A549 (cell line): ENCODE measurements around the gene TMEM97. TPM values are rescaled to one million over a fixed set of nuclear protein-coding genes. Genes with fewer than 3 reads are reported as not detected.
A peak's percentile ranks its signal among the peaks of the same experiment; 100 is the strongest.

ENCODE experiments used
- ATAC-seq, 2 experiments: fragments of 200-7000 bp in 1 of 2; fragments of >200 bp in 1 of 2; cut with Nextera tagmentation in 1 of 2; cut with Tn5 transposase in 1 of 2; 3 replicates each; pipeline versions ENCODE4 v1.8.0 to v1.9.1; 2018 to 2020; ENCODE audit warnings: mild to moderate bottlenecking in 1 of 2, moderate library complexity in 1 of 2
- CTCF ChIA-PET: fragments of 300-600 bp; sonication (Branson Sonifier 250); formaldehyde crosslinking; extraction: SDS; loops from one replicate; lab custom pipeline; 2021; ENCODE audit warnings: antibody characterized with exemption, inconsistent platforms; lab: Yijun Ruan, JAX
- POLR2A ChIA-PET: fragments of 350-600 bp; formaldehyde crosslinking; extraction: SDS; loops from one replicate; lab custom pipeline; 2021; ENCODE audit warnings: antibody characterized with exemption, inconsistent platforms; lab: Yijun Ruan, JAX
- DNase-seq, 2 experiments: peaks; one replicate each; pipeline versions ENCODE4 v3.0.0 to v3.0.0-alpha.2; 2011 to 2016; ENCODE audit warnings: low read depth in 1 of 2, low spot score in 1 of 2
- FAIRE-seq: peaks from 2 replicates; lab custom pipeline; 2011; peaks lifted over from hg19 to GRCh38; lab: Jason Lieb, UNC
- H3K27ac ChIP-seq, 2 experiments: fragments of >200 bp; sonication (Bioruptor Twin); formaldehyde crosslinking; 3 replicates each; pipeline ENCODE4 v1.5.1; 2016 to 2017
- H3K4me1 ChIP-seq: fragments of >200 bp; sonication (Bioruptor Twin); formaldehyde crosslinking; 3 replicates; pipeline ENCODE4 v1.6.1; 2016
- H3K4me2 ChIP-seq: fragments of >200 bp; sonication (Bioruptor Twin); formaldehyde crosslinking; 3 replicates; pipeline ENCODE4 v1.6.1; 2016
- H3K4me3 ChIP-seq: fragments of >200 bp; sonication (Bioruptor Twin); formaldehyde crosslinking; 3 replicates; pipeline ENCODE4 v1.5.1; 2016
- H3K9me3 ChIP-seq: fragments of >200 bp; sonication (Bioruptor Twin); formaldehyde crosslinking; 3 replicates; pipeline ENCODE4 v1.6.1; 2016
- ATOH8 ChIP-seq: fragments of 250-450 bp; sonication (Bioruptor Pico); IDR thresholded peaks from 2 replicates; pipeline ENCODE4 v1.5.0; 2020; ENCODE audit warnings: low read depth, mild to moderate bottlenecking, moderate library complexity
- CHD2 ChIP-seq: fragments of 150-350 bp; IDR thresholded peaks from 2 replicates; pipeline ENCODE4 v1.6.1; 2014; ENCODE audit warnings: low read length; ENCODE audit not compliant: partially characterized antibody
- CTCF ChIP-seq: fragments of >200 bp; sonication (Bioruptor Twin); formaldehyde crosslinking; IDR thresholded peaks from 3 replicates; pipeline ENCODE4 v1.5.1; 2016
- EHF ChIP-seq: fragments of 250-450 bp; sonication (Bioruptor Pico); IDR thresholded peaks from 2 replicates; pipeline ENCODE4 v1.5.0; 2020; ENCODE audit warnings: mild to moderate bottlenecking
- EHMT2 ChIP-seq: fragments of 200-600 bp; sonication (generic); IDR thresholded peaks from 2 replicates; pipeline ENCODE4 v1.6.1; 2016; ENCODE audit warnings: antibody characterized with exemption, low read depth, mild to moderate bottlenecking, moderate library complexity
- FOSL2 ChIP-seq, 2 experiments: fragments of 450-650 bp in 1 of 2; fragments of >200 bp in 1 of 2; sonication (Bioruptor Twin) in 1 of 2; formaldehyde crosslinking; IDR thresholded peaks; 2 replicates each; pipeline versions ENCODE4 v1.5.0 to v1.6.1; 2016 to 2020; ENCODE audit warnings: mild to moderate bottlenecking in 1 of 2, moderate library complexity in 1 of 2
- HDAC2 ChIP-seq: fragments of 200-600 bp; sonication (generic); IDR thresholded peaks from 2 replicates; pipeline ENCODE4 v1.6.1; 2016
- HEYL ChIP-seq: fragments of 250-450 bp; sonication (Bioruptor Pico); IDR thresholded peaks from 2 replicates; pipeline ENCODE4 v1.8.0; 2021; ENCODE audit warnings: mild to moderate bottlenecking, moderate library complexity
- HOXA7 ChIP-seq: fragments of 250-450 bp; sonication (Bioruptor Pico); IDR thresholded peaks from 2 replicates; pipeline ENCODE4 v1.5.0; 2020; ENCODE audit warnings: mild to moderate bottlenecking, moderate library complexity
- HOXB13 ChIP-seq: fragments of 250-450 bp; sonication (Bioruptor Pico); IDR thresholded peaks from 2 replicates; pipeline ENCODE4 v1.5.0; 2020; ENCODE audit warnings: low read depth, mild to moderate bottlenecking, moderate library complexity
- HOXB5 ChIP-seq: fragments of 250-450 bp; sonication (Bioruptor Pico); IDR thresholded peaks from 2 replicates; pipeline ENCODE4 v1.5.0; 2020; ENCODE audit warnings: mild to moderate bottlenecking, moderate library complexity
- JUNB ChIP-seq: fragments of >200 bp; sonication (Bioruptor Twin); formaldehyde crosslinking; IDR thresholded peaks from 2 replicates; pipeline ENCODE4 v1.6.1; 2016
- KDM5A ChIP-seq: fragments of 200-600 bp; sonication (generic); IDR thresholded peaks from 2 replicates; pipeline ENCODE4 v1.6.1; 2016; ENCODE audit warnings: antibody characterized with exemption, mild to moderate bottlenecking
- MAFK ChIP-seq: fragments of 450-650 bp; IDR thresholded peaks from 2 replicates; pipeline ENCODE4 v1.6.1; 2014; ENCODE audit not compliant: partially characterized antibody
- MAX ChIP-seq: IDR thresholded peaks from 2 replicates; pipeline ENCODE4 v1.6.1; 2012
- MAZ ChIP-seq: fragments of 150-350 bp; IDR thresholded peaks from 2 replicates; pipeline ENCODE4 v1.6.1; 2014; ENCODE audit warnings: antibody characterized with exemption, low read depth, low read length, borderline replicate concordance
- NFE2L2 ChIP-seq: fragments of 150-350 bp; conservative IDR thresholded peaks from 2 replicates; pipeline ENCODE4 v1.6.1; 2014; ENCODE audit warnings: low read length
- NPAS2 ChIP-seq: fragments of 250-450 bp; sonication (Bioruptor Pico); IDR thresholded peaks from 2 replicates; pipeline ENCODE4 v1.8.0; 2022; ENCODE audit warnings: mild to moderate bottlenecking, moderate library complexity, borderline replicate concordance
- PHF8 ChIP-seq: fragments of 200-600 bp; sonication (generic); IDR thresholded peaks from 2 replicates; pipeline ENCODE4 v1.6.1; 2016; ENCODE audit warnings: low read depth, mild to moderate bottlenecking, antibody characterized with exemption, moderate library complexity, borderline replicate concordance
- POLR2AphosphoS2 ChIP-seq: conservative IDR thresholded peaks from 2 replicates; pipeline ENCODE4 v1.6.1; 2012; ENCODE audit warnings: low read length, improper control_type of control experiment, inconsistent platforms
- RAD21 ChIP-seq, 2 experiments: fragments of >200 bp in 1 of 2; sonication (Bioruptor Twin) in 1 of 2; formaldehyde crosslinking in 1 of 2; IDR thresholded peaks in 1 of 2; conservative IDR thresholded peaks in 1 of 2; 2 replicates in 1 of 2; 3 replicates in 1 of 2; pipeline ENCODE4 v1.6.1; 2012 to 2018; ENCODE audit warnings: inconsistent platforms in 1 of 2
- RCOR1 ChIP-seq: fragments of 150-350 bp; IDR thresholded peaks from 2 replicates; pipeline ENCODE4 v1.6.1; 2014; ENCODE audit warnings: antibody characterized with exemption, low read length, low read depth
- RFX5 ChIP-seq: fragments of 450-650 bp; IDR thresholded peaks from 2 replicates; pipeline ENCODE4 v1.7.1; 2014; ENCODE audit warnings: antibody characterized with exemption, mild to moderate bottlenecking, moderate library complexity
- RNF2 ChIP-seq: fragments of 200-600 bp; sonication (generic); IDR thresholded peaks from 2 replicates; pipeline ENCODE4 v1.6.1; 2016; ENCODE audit warnings: low read depth, mild to moderate bottlenecking, antibody characterized with exemption, moderate library complexity, borderline replicate concordance
- ZC3H11A ChIP-seq: fragments of 450-650 bp; IDR thresholded peaks from 2 replicates; pipeline ENCODE4 v1.6.1; 2014; ENCODE audit warnings: antibody characterized with exemption, mild to moderate bottlenecking
- WGBS: methylation state at CpG from one replicate; pipeline ENCODE4 v1.1.6; 2017; ENCODE audit errors: missing lambda C conversion rate; 5-methylcytosine and 5-hydroxymethylcytosine counted together
- polyA plus RNA-seq, 4 experiments: library from polyadenylated mRNA; depleted of rRNA in 3 of 4; stranded (reverse); fragments of >200 nt; fragmentation: RNase III in 1 of 4; extraction: RNeasy Plus Mini Kit Qiagen cat#74134 plus additional on column Dnase treatment in 1 of 4; gene quantifications; 2 replicates in 3 of 4; 3 replicates in 1 of 4; pipeline ENCODE4 v1.2.3, GENCODE V29; 2011 to 2017
- TF ChIP-seq, protein P1 (sequence below): fragments of >200 bp; sonication (Bioruptor Twin); formaldehyde crosslinking; IDR thresholded peaks from 2 replicates; pipeline ENCODE4 v1.6.1; 2016

The TMEM97 gene
- polyA plus RNA-seq, 2 of the 4 experiments (the other 2 are of a cell fraction) = 75.6 to 90.9 TPM

DNA sequence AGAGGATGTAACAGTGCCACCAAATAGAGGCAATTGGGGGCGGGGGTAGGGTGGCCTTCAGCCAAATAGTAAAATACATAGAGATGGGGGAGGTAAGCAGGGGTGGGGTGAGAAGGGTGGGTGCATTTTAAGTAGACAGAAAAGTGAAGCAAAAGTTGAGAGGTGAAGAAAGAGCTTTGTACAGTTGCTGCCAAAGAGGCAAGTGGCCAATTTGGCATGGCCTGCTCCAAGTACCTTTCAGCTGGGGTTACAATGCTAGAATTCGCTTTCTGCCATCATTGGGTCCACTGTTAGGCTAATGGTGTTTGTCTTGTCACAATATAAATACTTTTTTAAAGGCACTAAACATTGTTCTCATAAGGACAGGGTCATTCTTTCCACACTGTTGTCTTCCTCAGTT is 5.2 kb upstream of the TMEM97 start:
- FAIRE-seq (no peak), DNase-seq (no peak), ATAC-seq (no peak)
- Histone ChIP-seq H3K9me3 (no peaks in the 10 kb centered on the region), H3K4me2 (no peak overlapping the region), H3K27ac (no peak overlapping the region), H3K4me1 (peaks cover 22% of the 10 kb centered on the region), H3K4me3 (no peak overlapping the region)
- TF ChIP-seq KDM5A (no peak), HOXB5 (CRISPR knock-in tag) (no peak), RAD21 (conservative IDR thresholded peaks at IDR 0.05 in 1 of 2, IDR thresholded peaks at IDR 0.05 in 1 of 2) (no peak), HDAC2 (no peak), ATOH8 (CRISPR knock-in tag) (no peak), ZC3H11A (no peak), RNF2 (no peak), CHD2 (no peak), NPAS2 (CRISPR knock-in tag) (no peak), RCOR1 (no peak), HOXB13 (CRISPR knock-in tag) (no peak), MAZ (no peak), HEYL (CRISPR knock-in tag) (no peak), NFE2L2 (no peak), EHF (no peak), POLR2AphosphoS2 (no peak), EHMT2 (no peak), HOXA7 (CRISPR knock-in tag) (no peak)
- TF ChIP-seq, protein P1, sequence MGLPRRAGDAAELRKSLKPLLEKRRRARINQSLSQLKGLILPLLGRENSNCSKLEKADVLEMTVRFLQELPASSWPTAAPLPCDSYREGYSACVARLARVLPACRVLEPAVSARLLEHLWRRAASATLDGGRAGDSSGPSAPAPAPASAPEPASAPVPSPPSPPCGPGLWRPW = no peak
- CTCF ChIA-PET = interaction anchor here (1.7 to 1.9 kb wide), 2 partner anchors 11 to 63 kb away, joined by 6 read pairs; no protein-coding TSS in a partner anchor
- POLR2A ChIA-PET = interaction anchor here (0.8 kb wide), 1 partner anchor 22 kb away, joined by 3 read pairs; the partner anchor contains the start of genes IFT20 and TNFAIP1
- 87% methylated on average over 2 of the region's 2 CpGs for WGBS

DNA sequence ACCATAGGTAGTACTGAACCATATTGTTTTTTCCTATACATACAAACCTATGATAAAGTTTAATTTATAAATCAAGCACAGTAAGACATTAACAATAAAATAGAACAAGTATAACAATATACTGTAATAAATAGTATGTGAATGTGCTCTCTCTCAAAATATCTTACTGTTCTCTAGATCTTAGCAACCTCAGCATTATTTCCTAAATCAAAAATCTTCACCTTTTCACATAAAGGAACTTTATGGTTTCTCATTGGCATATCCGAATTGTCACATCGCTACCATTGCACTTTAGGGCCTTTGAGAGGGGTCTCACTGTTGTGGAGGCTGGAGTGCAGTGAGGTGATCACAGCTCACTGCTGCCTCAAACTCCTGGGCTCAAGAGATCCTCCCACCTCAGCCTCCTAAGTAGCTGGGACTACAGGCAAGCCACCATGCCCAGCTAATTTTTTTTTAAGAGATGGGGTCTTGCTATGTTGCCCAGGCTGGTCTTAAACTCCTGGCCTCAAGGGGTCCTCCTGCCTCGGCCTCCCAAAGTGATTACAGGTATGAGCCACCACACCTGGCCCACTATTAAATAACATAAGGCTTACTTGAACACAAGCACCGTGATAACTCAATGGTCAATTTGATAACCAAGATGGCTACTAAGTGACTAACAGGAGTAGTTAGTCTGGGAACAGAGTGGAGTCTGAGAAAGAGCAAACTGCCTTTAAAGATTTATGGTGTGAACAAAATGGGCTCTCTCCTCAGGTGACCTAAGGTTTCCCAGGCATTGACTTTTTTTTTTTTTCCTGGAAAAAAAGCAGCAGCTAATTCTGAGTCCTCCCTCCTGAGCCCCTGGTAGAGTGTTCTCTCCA is 2.9 kb upstream of the TMEM97 start:
- no peak for ATAC-seq
- Histone ChIP-seq H3K4me3 (no peak overlapping the region), H3K9me3 (no peaks in the 10 kb centered on the region)
- TF ChIP-seq MAFK (peak; percentile 81), FOSL2 (IDR thresholded peaks at IDR 0.05) (no peak), FOSL2 (CRISPR knock-in tag; IDR thresholded peaks at IDR 0.05) (no peak), RFX5 (no peak), MAX (no peak), JUNB (no peak), HOXB5 (CRISPR knock-in tag) (no peak), PHF8 (no peak), CTCF (no peak)
- TF ChIP-seq, all 56 proteins: peak for 1
- CTCF ChIA-PET = interaction anchor here (1.0 to 2.6 kb wide), 3 partner anchors 12 to 85 kb away, joined by 3 to 10 read pairs (median 4); no protein-coding TSS in a partner anchor
- Histone ChIP-seq H3K4me2 (no peak overlapping the region), H3K27ac (no peak overlapping the region), H3K4me1 (peaks cover 36% of the 10 kb centered on the region)
- DNase-seq = no peak
- POLR2A ChIA-PET = no interaction called here
- 81% methylated on average over 4 of the region's 4 CpGs for WGBS
- no peak for FAIRE-seq
